ENCODE measurements around the gene MPDU1.

DNA sequence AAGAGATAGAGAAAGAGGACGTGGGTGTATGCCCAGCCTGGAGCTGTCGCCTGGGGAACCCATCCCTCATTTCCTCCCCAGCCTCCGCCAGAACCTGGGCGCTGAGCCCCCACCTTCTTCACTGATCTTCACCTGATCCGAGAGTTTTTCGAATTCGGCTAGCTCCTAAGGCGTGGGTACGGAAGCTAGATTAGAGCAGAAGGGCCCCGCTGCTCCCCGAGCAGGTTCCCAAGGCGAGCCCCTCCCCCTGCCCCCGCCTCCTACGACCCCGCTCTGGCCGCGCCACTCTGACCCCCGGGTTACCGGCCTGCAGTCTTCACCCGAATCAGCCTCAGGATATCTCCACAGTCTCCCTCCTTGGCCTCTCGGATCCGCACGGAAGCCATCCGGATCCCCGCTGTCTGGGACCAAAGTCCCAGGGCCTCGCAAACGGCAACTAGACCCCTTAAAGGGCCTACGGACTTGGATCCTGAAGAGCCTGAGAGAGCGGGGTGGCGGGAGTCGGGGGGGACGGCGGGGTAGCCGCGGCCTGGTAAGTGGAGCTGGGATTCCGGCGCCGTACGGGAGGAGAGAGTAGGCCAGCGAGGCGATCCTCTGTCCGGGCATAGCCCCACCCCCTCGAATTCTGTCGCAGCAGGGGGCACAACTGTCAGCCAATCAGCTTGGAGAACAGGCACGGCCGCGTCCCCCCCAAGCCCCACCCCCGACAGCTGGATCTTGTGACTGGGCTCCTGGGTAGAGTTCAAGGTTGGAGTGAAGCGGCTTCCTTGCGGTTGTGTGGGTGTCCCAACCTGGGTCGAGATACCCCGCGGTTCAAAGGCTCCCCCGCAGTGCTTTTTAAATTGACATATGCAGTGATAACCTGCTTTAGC lies 43.8 kb downstream of the MPDU1 start, which contains the start of gene SAT2:
- peak; percentile 70 for TF ChIP-seq TAF1 (IDR thresholded peaks at IDR 0.05; ENCODE audit: low read depth)
- no peak for TF ChIP-seq CREB1 (IDR thresholded peaks at IDR 0.05; ENCODE audit: low read depth)
- no peak for TF ChIP-seq EP300 (IDR thresholded peaks at IDR 0.05; ENCODE audit: borderline replicate concordance)
- no peak for TF ChIP-seq TCF12 (IDR thresholded peaks at IDR 0.05; ENCODE audit: low read depth)
- TF ChIP-seq RAD21 (IDR thresholded peaks at IDR 0.05; ENCODE audit: low read depth) = no peak
- TF ChIP-seq, protein P1, sequence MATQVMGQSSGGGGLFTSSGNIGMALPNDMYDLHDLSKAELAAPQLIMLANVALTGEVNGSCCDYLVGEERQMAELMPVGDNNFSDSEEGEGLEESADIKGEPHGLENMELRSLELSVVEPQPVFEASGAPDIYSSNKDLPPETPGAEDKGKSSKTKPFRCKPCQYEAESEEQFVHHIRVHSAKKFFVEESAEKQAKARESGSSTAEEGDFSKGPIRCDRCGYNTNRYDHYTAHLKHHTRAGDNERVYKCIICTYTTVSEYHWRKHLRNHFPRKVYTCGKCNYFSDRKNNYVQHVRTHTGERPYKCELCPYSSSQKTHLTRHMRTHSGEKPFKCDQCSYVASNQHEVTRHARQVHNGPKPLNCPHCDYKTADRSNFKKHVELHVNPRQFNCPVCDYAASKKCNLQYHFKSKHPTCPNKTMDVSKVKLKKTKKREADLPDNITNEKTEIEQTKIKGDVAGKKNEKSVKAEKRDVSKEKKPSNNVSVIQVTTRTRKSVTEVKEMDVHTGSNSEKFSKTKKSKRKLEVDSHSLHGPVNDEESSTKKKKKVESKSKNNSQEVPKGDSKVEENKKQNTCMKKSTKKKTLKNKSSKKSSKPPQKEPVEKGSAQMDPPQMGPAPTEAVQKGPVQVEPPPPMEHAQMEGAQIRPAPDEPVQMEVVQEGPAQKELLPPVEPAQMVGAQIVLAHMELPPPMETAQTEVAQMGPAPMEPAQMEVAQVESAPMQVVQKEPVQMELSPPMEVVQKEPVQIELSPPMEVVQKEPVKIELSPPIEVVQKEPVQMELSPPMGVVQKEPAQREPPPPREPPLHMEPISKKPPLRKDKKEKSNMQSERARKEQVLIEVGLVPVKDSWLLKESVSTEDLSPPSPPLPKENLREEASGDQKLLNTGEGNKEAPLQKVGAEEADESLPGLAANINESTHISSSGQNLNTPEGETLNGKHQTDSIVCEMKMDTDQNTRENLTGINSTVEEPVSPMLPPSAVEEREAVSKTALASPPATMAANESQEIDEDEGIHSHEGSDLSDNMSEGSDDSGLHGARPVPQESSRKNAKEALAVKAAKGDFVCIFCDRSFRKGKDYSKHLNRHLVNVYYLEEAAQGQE (IDR thresholded peaks at IDR 0.05; ENCODE audit: low read depth) = no peak
- peak; percentile 48; the same call in 1 of the 2 replicates for TF ChIP-seq TEAD4 (IDR thresholded peaks at IDR 0.05)
- TF ChIP-seq, protein P2, sequence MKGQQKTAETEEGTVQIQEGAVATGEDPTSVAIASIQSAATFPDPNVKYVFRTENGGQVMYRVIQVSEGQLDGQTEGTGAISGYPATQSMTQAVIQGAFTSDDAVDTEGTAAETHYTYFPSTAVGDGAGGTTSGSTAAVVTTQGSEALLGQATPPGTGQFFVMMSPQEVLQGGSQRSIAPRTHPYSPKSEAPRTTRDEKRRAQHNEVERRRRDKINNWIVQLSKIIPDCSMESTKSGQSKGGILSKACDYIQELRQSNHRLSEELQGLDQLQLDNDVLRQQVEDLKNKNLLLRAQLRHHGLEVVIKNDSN (IDR thresholded peaks at IDR 0.05) = 0 out of 2 replicates have a peak, but pooled peaks have one; percentile 13
- no peak for TF ChIP-seq FOXM1 (IDR thresholded peaks at IDR 0.05; ENCODE audit: borderline replicate concordance, low read depth)
- TF ChIP-seq, protein P3, sequence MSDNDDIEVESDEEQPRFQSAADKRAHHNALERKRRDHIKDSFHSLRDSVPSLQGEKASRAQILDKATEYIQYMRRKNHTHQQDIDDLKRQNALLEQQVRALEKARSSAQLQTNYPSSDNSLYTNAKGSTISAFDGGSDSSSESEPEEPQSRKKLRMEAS (IDR thresholded peaks at IDR 0.05) = no peak
- TF ChIP-seq ZBTB7A (IDR thresholded peaks at IDR 0.05; ENCODE audit: low read depth) = peak; percentile 84
- TF ChIP-seq EGR1 (IDR thresholded peaks at IDR 0.05) = peak; percentile 63; the same call in 1 of the 2 replicates
- no peak for TF ChIP-seq YY1 (IDR thresholded peaks at IDR 0.05; ENCODE audit: low read depth)
